ENCODE measurements around the gene SAE1.

DNA sequence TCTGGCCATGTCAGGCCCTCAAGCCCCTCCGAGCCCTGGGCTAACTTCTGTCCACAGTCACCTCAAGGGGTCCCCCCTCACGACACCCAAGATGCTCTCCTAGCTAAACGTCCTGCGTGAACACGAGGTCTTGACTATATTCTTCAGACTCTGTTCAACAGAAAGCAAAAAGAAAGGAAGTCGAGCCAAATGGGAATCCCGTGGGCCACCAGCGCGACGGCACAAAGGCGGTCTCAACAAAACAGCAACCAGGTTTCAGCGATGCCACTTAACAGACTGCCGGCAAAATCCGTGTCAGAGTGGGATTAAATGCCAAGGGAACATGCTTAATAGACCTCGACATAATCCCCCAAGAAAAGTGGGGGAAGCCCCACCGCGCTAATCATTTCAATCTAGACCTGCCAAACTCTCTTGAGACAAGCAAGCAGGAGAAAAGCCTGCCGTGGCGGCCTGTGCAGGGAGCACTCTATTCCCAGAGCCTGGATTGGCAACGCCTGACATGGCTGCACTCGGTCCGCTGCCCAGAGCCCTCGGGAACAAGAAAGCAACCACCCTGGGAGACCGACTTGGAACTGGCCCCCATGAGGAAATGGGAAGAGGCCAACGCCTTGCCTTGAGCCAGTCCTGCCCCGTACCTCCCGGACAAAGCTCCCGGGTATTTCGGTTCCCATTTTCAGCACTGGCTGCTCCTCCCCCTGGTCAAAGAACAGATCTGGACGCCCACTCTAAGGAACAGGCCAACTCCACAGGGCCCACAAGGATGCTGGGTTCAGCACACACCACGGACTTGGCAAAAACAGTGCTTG is 33.0 kb upstream of the SAE1 start:
- TF ChIP-seq, protein P1, sequence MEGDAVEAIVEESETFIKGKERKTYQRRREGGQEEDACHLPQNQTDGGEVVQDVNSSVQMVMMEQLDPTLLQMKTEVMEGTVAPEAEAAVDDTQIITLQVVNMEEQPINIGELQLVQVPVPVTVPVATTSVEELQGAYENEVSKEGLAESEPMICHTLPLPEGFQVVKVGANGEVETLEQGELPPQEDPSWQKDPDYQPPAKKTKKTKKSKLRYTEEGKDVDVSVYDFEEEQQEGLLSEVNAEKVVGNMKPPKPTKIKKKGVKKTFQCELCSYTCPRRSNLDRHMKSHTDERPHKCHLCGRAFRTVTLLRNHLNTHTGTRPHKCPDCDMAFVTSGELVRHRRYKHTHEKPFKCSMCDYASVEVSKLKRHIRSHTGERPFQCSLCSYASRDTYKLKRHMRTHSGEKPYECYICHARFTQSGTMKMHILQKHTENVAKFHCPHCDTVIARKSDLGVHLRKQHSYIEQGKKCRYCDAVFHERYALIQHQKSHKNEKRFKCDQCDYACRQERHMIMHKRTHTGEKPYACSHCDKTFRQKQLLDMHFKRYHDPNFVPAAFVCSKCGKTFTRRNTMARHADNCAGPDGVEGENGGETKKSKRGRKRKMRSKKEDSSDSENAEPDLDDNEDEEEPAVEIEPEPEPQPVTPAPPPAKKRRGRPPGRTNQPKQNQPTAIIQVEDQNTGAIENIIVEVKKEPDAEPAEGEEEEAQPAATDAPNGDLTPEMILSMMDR (IDR thresholded peaks at IDR 0.05): no peak
- no peak for TF ChIP-seq POLR2A (IDR thresholded peaks at IDR 0.05)

All from heart left ventricle (tissue), 13 donors.